Neuronal stem cell (in vitro differentiated cells): ENCODE measurements around the gene KDSR.

Source experiments
- DNase-seq: peaks from one replicate; pipeline ENCODE4 v3.0.0-alpha.2; 2013; ENCODE audit warnings: low spot score
- H2AFZ ChIP-seq: one replicate; pipeline ENCODE4 v1.6.1; 2013; ENCODE audit warnings: mild to moderate bottlenecking, low read length, inconsistent platforms
- H2AK5ac ChIP-seq: 2 replicates; pipeline ENCODE4 v1.6.1; 2013; ENCODE audit warnings: low read depth, mild to moderate bottlenecking, inconsistent platforms, low read length, moderate library complexity, mixed read lengths
- H2BK120ac ChIP-seq: 2 replicates; pipeline ENCODE4 v1.6.1; 2013; ENCODE audit warnings: low read depth, mild to moderate bottlenecking, inconsistent platforms, low read length, moderate library complexity, mixed read lengths
- H2BK12ac ChIP-seq: one replicate; pipeline ENCODE4 v1.6.1; 2013; ENCODE audit warnings: low read length, inconsistent platforms
- H2BK15ac ChIP-seq: 2 replicates; pipeline ENCODE4 v1.6.1; 2013; ENCODE audit warnings: mild to moderate bottlenecking, low read length, inconsistent platforms, mixed read lengths
- H2BK5ac ChIP-seq: one replicate; pipeline ENCODE4 v1.6.1; 2013; ENCODE audit warnings: inconsistent platforms, mild to moderate bottlenecking, low read length, moderate library complexity
- H3K14ac ChIP-seq: one replicate; pipeline ENCODE4 v1.6.1; 2013; ENCODE audit warnings: low read length, inconsistent platforms
- H3K18ac ChIP-seq: 2 replicates; pipeline ENCODE4 v1.6.1; 2013; ENCODE audit warnings: low read length, inconsistent platforms
- H3K23ac ChIP-seq: 2 replicates; pipeline ENCODE4 v1.6.1; 2013; ENCODE audit warnings: low read depth, mild to moderate bottlenecking, mixed read lengths, low read length, inconsistent platforms; ENCODE audit not compliant: poor library complexity
- H3K27ac ChIP-seq: replicated peaks from 3 replicates; pipeline ENCODE4 v1.5.1; 2013; ENCODE audit warnings: low read length, inconsistent platforms
- H3K27me3 ChIP-seq, 3 experiments: 2 replicates each; pipeline ENCODE4 v1.6.1; 2013; ENCODE audit warnings: low read length in 3 of 3, mild to moderate bottlenecking in 2 of 3, inconsistent platforms in 1 of 3, low read depth in 1 of 3, mixed read lengths in 1 of 3, moderate library complexity in 1 of 3; ENCODE audit not compliant: control insufficient read depth in 3 of 3, insufficient read depth in 3 of 3
- H3K36me3 ChIP-seq, 2 donors: replicated peaks in 1 of 2; 2 replicates each; pipeline ENCODE4 v1.6.1; 2013; ENCODE audit warnings: low read length in 2 of 2; ENCODE audit not compliant: control insufficient read depth in 2 of 2, insufficient read depth in 2 of 2
- H3K4ac ChIP-seq: 2 replicates; pipeline ENCODE4 v1.6.1; 2013; ENCODE audit warnings: inconsistent platforms, mild to moderate bottlenecking, low read length, moderate library complexity
- H3K4me1 ChIP-seq, 2 donors: 1 replicate in 1 of 2; 2 replicates in 1 of 2; pipeline ENCODE4 v1.6.1; 2013; ENCODE audit warnings: low read length in 2 of 2, low read depth in 1 of 2; ENCODE audit not compliant: control insufficient read depth in 2 of 2, insufficient read depth in 1 of 2
- H3K4me2 ChIP-seq: one replicate; pipeline ENCODE4 v1.6.1; 2013; ENCODE audit warnings: mild to moderate bottlenecking, low read length, inconsistent platforms; ENCODE audit not compliant: insufficient read depth, poor library complexity, severe bottlenecking
- H3K4me3 ChIP-seq, 2 donors: 2 replicates each; pipeline ENCODE4 v1.5.1; 2013; ENCODE audit warnings: low read length in 2 of 2, mild to moderate bottlenecking in 2 of 2, inconsistent platforms in 1 of 2, moderate library complexity in 1 of 2
- H3K79me1 ChIP-seq: one replicate; pipeline ENCODE4 v1.6.1; 2013; ENCODE audit warnings: low read depth, mild to moderate bottlenecking, inconsistent platforms, low read length, moderate library complexity
- H3K9ac ChIP-seq: one replicate; pipeline ENCODE4 v1.6.1; 2013; ENCODE audit warnings: mild to moderate bottlenecking, low read depth, low read length, inconsistent platforms; ENCODE audit not compliant: poor library complexity
- H3K9me3 ChIP-seq, 2 donors: replicated peaks in 1 of 2; 2 replicates each; pipeline versions ENCODE3 to v1.6.1; 2013; ENCODE audit warnings: low read length in 2 of 2, mild to moderate bottlenecking in 2 of 2, inconsistent platforms in 1 of 2, low read depth in 1 of 2, mixed read lengths in 1 of 2, moderate library complexity in 1 of 2; ENCODE audit not compliant: control insufficient read depth in 2 of 2, insufficient read depth in 1 of 2
- H4K8ac ChIP-seq: one replicate; pipeline ENCODE4 v1.6.1; 2013; ENCODE audit warnings: low read depth, mild to moderate bottlenecking, inconsistent platforms, low read length, moderate library complexity
- H4K91ac ChIP-seq: one replicate; pipeline ENCODE4 v1.6.1; 2013; ENCODE audit warnings: low read length, low read depth, mild to moderate bottlenecking, inconsistent platforms; ENCODE audit not compliant: poor library complexity
- WGBS, 2 donors: extraction: QIAGEN DNeasy Blood & Tissue Kit; methylation state at CpG; one replicate each; pipeline ENCODE4 v1.1.7; 2013; ENCODE audit warnings: missing lambda C conversion rate in 2 of 2, mixed read lengths in 1 of 2; ENCODE audit not compliant: insufficient read length in 2 of 2, insufficient replicate concordance in 1 of 2; ENCODE audit errors: extremely low coverage in 2 of 2; 5-methylcytosine and 5-hydroxymethylcytosine counted together

The KDSR gene

DNA sequence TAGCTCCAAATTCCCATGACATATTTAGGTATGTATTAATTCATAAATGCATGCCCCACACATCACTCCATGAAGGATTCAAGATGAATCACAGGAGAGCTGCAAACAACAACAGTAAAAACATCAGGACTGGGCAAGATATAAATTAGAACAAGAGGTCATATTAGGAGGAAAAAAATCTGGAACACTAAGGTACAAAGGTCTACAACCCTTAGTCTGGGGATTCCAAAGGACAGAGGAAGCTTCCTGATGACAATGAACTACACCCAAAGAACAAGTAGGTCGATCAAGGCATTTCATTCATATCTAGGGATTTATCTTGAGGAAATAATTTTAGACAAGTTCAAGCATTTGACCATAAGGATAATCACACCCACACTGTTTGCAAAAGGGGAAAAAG is 40.7 kb upstream of the KDSR start:
- Histone ChIP-seq H2BK5ac (no peak overlapping the region), H2AK5ac (no peak overlapping the region), H2BK12ac (no peak overlapping the region), H3K4me2 (no peak overlapping the region), H2AFZ (no peak overlapping the region), H3K18ac (no peak overlapping the region), H3K4me3 (no peak overlapping the region), H3K4ac (no peak overlapping the region), H3K27ac (no peak overlapping the region), H2BK15ac (no peak overlapping the region), H3K36me3 (peaks cover 12 to 95% of the 10 kb centered on the region in 2 donors), H3K9ac (no peak overlapping the region), H3K23ac (no peak overlapping the region), H4K8ac (no peak overlapping the region), H3K79me1 (no peaks in the 10 kb centered on the region), H2BK120ac (no peak overlapping the region), H3K4me1 (no peaks in the 10 kb centered on the region), H3K9me3 (peaks cover 0 to 1% of the 10 kb centered on the region in 2 donors), H3K14ac (no peak overlapping the region), H3K27me3 (no peaks in the 10 kb centered on the region), H4K91ac (no peak overlapping the region)
- WGBS, 2 donors = no CpG with 5 or more reads among the region's 1 CpG
- DNase-seq = no peak

GRCh38 chr18:63405986-63406385 is 39.0 kb upstream of the KDSR start:
- no peak overlapping the region for H2AK5ac ChIP-seq
- no peaks in the 10 kb centered on the region for H3K4me1 ChIP-seq
- H3K27ac ChIP-seq = no peak overlapping the region
- no peak overlapping the region for H3K23ac ChIP-seq
- no peak overlapping the region for H3K4me3 ChIP-seq
- H2BK5ac ChIP-seq = no peak overlapping the region
- H3K14ac ChIP-seq = no peak overlapping the region
- no CpG with 5 or more reads among the region's 3 CpGs for WGBS, 2 donors
- H3K18ac ChIP-seq = no peak overlapping the region
- H3K9ac ChIP-seq = no peak overlapping the region
- H2BK12ac ChIP-seq = no peak overlapping the region
- no peak overlapping the region for H2BK120ac ChIP-seq
- H3K4me2 ChIP-seq = no peak overlapping the region
- no peak overlapping the region for H2AFZ ChIP-seq
- H2BK15ac ChIP-seq = no peak overlapping the region
- no peak overlapping the region for H4K91ac ChIP-seq
- H3K79me1 ChIP-seq = no peaks in the 10 kb centered on the region
- no peak for DNase-seq
- H3K9me3 ChIP-seq = peaks cover 0 to 3% of the 10 kb centered on the region in 2 donors
- H4K8ac ChIP-seq = no peak overlapping the region
- H3K4ac ChIP-seq = no peak overlapping the region
- peaks cover 14 to 97% of the 10 kb centered on the region in 2 donors for H3K36me3 ChIP-seq
- no peaks in the 10 kb centered on the region for H3K27me3 ChIP-seq

DNA sequence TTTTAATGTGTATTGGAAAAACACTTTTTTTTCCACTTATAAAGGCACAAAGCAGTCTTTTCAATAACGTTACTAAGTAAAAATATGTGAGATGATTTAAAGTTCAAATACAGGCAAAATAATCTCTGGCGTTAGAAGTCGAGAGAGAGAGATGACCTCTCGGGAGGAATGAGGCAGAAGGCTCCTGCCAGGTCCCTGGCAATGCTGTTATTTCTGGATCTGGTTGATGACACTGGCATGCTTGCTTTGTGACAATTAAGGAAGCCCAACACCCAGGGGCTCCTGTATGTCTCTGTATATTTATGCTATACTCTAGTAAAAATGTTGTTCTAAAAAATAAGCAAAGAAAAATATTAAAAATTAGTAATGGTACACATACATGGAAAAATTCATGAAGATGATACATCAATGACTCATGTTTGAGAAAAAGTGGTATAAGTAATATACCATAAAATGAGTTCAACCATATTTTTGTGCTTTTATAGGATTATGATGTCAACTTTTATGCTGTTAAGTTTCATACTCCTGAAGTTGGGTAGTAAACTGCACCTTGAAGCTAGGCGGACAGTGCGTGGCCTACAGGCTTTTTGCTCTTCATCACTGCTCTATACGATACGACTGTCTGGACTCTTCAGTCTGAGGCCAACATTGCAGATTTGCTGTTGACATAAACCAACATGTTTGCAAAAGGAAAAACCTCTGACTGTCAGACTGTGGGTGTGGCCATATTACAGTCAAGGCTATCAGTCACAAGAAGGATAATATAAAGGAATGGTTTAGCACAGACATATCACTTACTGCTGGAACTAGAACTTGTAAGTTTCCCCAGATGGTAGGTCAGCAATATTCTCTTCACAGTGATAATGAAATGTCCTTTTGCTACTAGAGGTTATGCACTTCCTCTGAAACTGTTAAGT is 35.5 kb upstream of the KDSR start:
- no peak overlapping the region for H3K4me2 ChIP-seq
- no peak overlapping the region for H2BK120ac ChIP-seq
- H3K9ac ChIP-seq = no peak overlapping the region
- H4K8ac ChIP-seq = no peak overlapping the region
- DNase-seq = no peak
- peaks cover 0 to 3% of the 10 kb centered on the region in 2 donors for H3K9me3 ChIP-seq
- no peak overlapping the region for H2AK5ac ChIP-seq
- H3K79me1 ChIP-seq = no peaks in the 10 kb centered on the region
- no peaks in the 10 kb centered on the region for H3K4me1 ChIP-seq
- H2BK5ac ChIP-seq = no peak overlapping the region
- H3K14ac ChIP-seq = no peak overlapping the region
- WGBS, 2 donors = no CpG with 5 or more reads among the region's 8 CpGs
- no peak overlapping the region for H3K23ac ChIP-seq
- H2AFZ ChIP-seq = no peak overlapping the region
- H3K4ac ChIP-seq = no peak overlapping the region
- H3K27me3 ChIP-seq = no peaks in the 10 kb centered on the region
- H4K91ac ChIP-seq = no peak overlapping the region
- no peak overlapping the region for H2BK12ac ChIP-seq
- no peak overlapping the region for H3K27ac ChIP-seq
- no peak overlapping the region for H3K18ac ChIP-seq
- no peak overlapping the region for H2BK15ac ChIP-seq
- no peak overlapping the region for H3K4me3 ChIP-seq
- H3K36me3 ChIP-seq = peaks cover 8 to 96% of the 10 kb centered on the region in 2 donors

DNA sequence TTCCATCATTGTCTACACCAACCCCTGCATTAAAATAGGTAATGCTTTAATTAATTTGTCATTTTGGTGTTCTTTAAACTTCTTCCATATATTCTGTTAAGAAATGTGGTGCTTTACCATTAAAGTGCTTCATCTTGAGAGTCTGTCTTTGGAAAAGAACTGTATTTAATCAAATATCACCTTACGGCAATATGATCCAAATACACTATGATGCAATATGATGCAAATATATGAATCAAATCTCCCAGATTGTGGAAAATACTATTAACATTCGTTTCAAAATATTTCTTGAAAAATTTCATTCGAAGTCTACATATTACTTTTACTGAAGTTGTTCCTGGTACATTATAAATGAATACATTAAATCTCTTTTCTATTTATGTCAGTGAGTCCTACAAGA is 32.3 kb upstream of the KDSR start:
- Histone ChIP-seq H3K14ac (no peak overlapping the region), H3K4me3 (no peak overlapping the region), H3K79me1 (no peaks in the 10 kb centered on the region), H3K36me3 (peaks cover 17 to 98% of the 10 kb centered on the region in 2 donors), H3K27ac (no peak overlapping the region), H4K91ac (no peak overlapping the region), H2BK12ac (no peak overlapping the region), H3K27me3 (no peaks in the 10 kb centered on the region), H3K4me2 (no peak overlapping the region), H2BK15ac (no peak overlapping the region), H2BK120ac (no peak overlapping the region), H3K23ac (no peak overlapping the region), H4K8ac (no peak overlapping the region), H3K4me1 (no peaks in the 10 kb centered on the region), H3K18ac (no peak overlapping the region), H3K9ac (no peak overlapping the region), H2AFZ (no peak overlapping the region), H3K4ac (no peak overlapping the region), H2AK5ac (no peak overlapping the region), H3K9me3 (peaks cover 0 to 3% of the 10 kb centered on the region in 2 donors), H2BK5ac (no peak overlapping the region)
- no peak for DNase-seq
- WGBS, 2 donors = no CpG with 5 or more reads among the region's 3 CpGs
